ENCODE results near the gene ATP8A2.

Gene ATP8A2

GRCh38 chr13:25901460-25902376 is 529.9 kb downstream of the ATP8A2 start:
- DNase-seq: no peak

GRCh38 chr13:25902455-25902854 is 530.7 kb downstream of the ATP8A2 start:
- DNase-seq: no peak

GRCh38 chr13:25902891-25903341 is 531.1 kb downstream of the ATP8A2 start:
- DNase-seq: no peak

- DNase-seq: no peak
Measured at GRCh38 chr13:25904830-25905229, 533.1 kb downstream of the ATP8A2 start.

- no peak for DNase-seq
Measured at GRCh38 chr13:25905611-25906010, 533.8 kb downstream of the ATP8A2 start.

- DNase-seq: no peak
Measured at GRCh38 chr13:25906191-25906661, 534.5 kb downstream of the ATP8A2 start.

GRCh38 chr13:25908366-25908765 is 536.6 kb downstream of the ATP8A2 start:
- no peak for DNase-seq

- DNase-seq: no peak
Measured at GRCh38 chr13:25910243-25910642, 538.5 kb downstream of the ATP8A2 start.

GRCh38 chr13:25910991-25911419 is 539.2 kb downstream of the ATP8A2 start:
- DNase-seq: no peak

- no peak for DNase-seq
Measured at GRCh38 chr13:25912961-25913360, 541.2 kb downstream of the ATP8A2 start.

- no peak for DNase-seq
Measured at GRCh38 chr13:25915840-25916518, 544.2 kb downstream of the ATP8A2 start.

GRCh38 chr13:25920277-25920676 is 548.5 kb downstream of the ATP8A2 start:
- no peak for DNase-seq

GRCh38 chr13:25920931-25921330 is 549.2 kb downstream of the ATP8A2 start:
- no peak for DNase-seq

GRCh38 chr13:25922376-25922775 is 550.6 kb downstream of the ATP8A2 start:
- DNase-seq: peak; percentile 4 to 25

GRCh38 chr13:25923217-25924085 is 551.7 kb downstream of the ATP8A2 start:
- no peak for DNase-seq

- no peak for DNase-seq
Measured at GRCh38 chr13:25927363-25927762, 555.6 kb downstream of the ATP8A2 start.

GRCh38 chr13:25927932-25928331 is 556.2 kb downstream of the ATP8A2 start:
- DNase-seq: no peak

GRCh38 chr13:25928941-25929505 is 557.2 kb downstream of the ATP8A2 start:
- DNase-seq: no peak

- no peak for DNase-seq
Measured at GRCh38 chr13:25929816-25930215, 558.0 kb downstream of the ATP8A2 start.

- no peak for DNase-seq
Measured at GRCh38 chr13:25930653-25931052, 558.9 kb downstream of the ATP8A2 start.

- no peak for DNase-seq
Measured at GRCh38 chr13:25932365-25932764, 560.6 kb downstream of the ATP8A2 start.

- no peak for DNase-seq
Measured at GRCh38 chr13:25933520-25933919, 561.7 kb downstream of the ATP8A2 start.

GRCh38 chr13:25934127-25934526 is 562.4 kb downstream of the ATP8A2 start:
- no peak for DNase-seq
